Epithelial cell of proximal tubule (primary cell): ENCODE results near the gene JMJD1C. TPM values are rescaled to one million over a fixed set of nuclear protein-coding genes. Genes with fewer than 3 reads are reported as not detected.

Source experiments
- DNase-seq: peaks from one replicate; pipeline ENCODE4 v3.0.0-alpha.2; 2011; ENCODE audit warnings: low read depth
- H3K4me3 ChIP-seq: 2 replicates; pipeline ENCODE4 v1.5.1; 2011; ENCODE audit warnings: low read depth, mild to moderate bottlenecking, low read length
- CTCF ChIP-seq: conservative IDR thresholded peaks from 2 replicates; pipeline ENCODE4 v1.5.1; 2012; ENCODE audit warnings: low read depth, mild to moderate bottlenecking, low read length
- total RNA-seq: library from RNA; depleted of rRNA; stranded (reverse); fragments of >200 nt; gene quantifications from 2 replicates; pipeline ENCODE4 v1.2.3, GENCODE V29; 2015

The JMJD1C gene
- total RNA-seq, 1 donor from 2014 or later = 56.6 TPM

- TF ChIP-seq CTCF = no peak
- H3K4me3 ChIP-seq = no peak overlapping the region
- no peak for DNase-seq
Observed at GRCh38 chr10:63410633-63411032, 55.1 kb downstream of the JMJD1C start.

GRCh38 chr10:63409465-63410027 lies 56.2 kb downstream of the JMJD1C start:
- DNase-seq = no peak
- TF ChIP-seq CTCF = no peak
- H3K4me3 ChIP-seq = no peak overlapping the region

- no peak for DNase-seq
- no peak for TF ChIP-seq CTCF
- H3K4me3 ChIP-seq = no peak overlapping the region
Observed at GRCh38 chr10:63407136-63407662, 58.6 kb downstream of the JMJD1C start.

- TF ChIP-seq CTCF = no peak
- no peak overlapping the region for H3K4me3 ChIP-seq
Observed at GRCh38 chr10:63396133-63396761, 69.5 kb downstream of the JMJD1C start.

GRCh38 chr10:63393050-63393449 lies 72.7 kb downstream of the JMJD1C start:
- DNase-seq = no peak
- no peak overlapping the region for H3K4me3 ChIP-seq
- no peak for TF ChIP-seq CTCF

More at GRCh38 chr10:63396133-63396761, 69.5 kb downstream of the JMJD1C start:
- no peak for DNase-seq

- no peak overlapping the region for H3K4me3 ChIP-seq
- TF ChIP-seq CTCF = no peak
Observed at GRCh38 chr10:63392224-63392623, 73.6 kb downstream of the JMJD1C start.

GRCh38 chr10:63391812-63392211 lies 74.0 kb downstream of the JMJD1C start:
- no peak for TF ChIP-seq CTCF
- DNase-seq = no peak
- no peak overlapping the region for H3K4me3 ChIP-seq

More at GRCh38 chr10:63392224-63392623, 73.6 kb downstream of the JMJD1C start:
- DNase-seq = no peak
